ENCODE measurements around the gene ILDR2.

ILDR2 gene, protein sequence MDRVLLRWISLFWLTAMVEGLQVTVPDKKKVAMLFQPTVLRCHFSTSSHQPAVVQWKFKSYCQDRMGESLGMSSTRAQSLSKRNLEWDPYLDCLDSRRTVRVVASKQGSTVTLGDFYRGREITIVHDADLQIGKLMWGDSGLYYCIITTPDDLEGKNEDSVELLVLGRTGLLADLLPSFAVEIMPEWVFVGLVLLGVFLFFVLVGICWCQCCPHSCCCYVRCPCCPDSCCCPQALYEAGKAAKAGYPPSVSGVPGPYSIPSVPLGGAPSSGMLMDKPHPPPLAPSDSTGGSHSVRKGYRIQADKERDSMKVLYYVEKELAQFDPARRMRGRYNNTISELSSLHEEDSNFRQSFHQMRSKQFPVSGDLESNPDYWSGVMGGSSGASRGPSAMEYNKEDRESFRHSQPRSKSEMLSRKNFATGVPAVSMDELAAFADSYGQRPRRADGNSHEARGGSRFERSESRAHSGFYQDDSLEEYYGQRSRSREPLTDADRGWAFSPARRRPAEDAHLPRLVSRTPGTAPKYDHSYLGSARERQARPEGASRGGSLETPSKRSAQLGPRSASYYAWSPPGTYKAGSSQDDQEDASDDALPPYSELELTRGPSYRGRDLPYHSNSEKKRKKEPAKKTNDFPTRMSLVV

DNA sequence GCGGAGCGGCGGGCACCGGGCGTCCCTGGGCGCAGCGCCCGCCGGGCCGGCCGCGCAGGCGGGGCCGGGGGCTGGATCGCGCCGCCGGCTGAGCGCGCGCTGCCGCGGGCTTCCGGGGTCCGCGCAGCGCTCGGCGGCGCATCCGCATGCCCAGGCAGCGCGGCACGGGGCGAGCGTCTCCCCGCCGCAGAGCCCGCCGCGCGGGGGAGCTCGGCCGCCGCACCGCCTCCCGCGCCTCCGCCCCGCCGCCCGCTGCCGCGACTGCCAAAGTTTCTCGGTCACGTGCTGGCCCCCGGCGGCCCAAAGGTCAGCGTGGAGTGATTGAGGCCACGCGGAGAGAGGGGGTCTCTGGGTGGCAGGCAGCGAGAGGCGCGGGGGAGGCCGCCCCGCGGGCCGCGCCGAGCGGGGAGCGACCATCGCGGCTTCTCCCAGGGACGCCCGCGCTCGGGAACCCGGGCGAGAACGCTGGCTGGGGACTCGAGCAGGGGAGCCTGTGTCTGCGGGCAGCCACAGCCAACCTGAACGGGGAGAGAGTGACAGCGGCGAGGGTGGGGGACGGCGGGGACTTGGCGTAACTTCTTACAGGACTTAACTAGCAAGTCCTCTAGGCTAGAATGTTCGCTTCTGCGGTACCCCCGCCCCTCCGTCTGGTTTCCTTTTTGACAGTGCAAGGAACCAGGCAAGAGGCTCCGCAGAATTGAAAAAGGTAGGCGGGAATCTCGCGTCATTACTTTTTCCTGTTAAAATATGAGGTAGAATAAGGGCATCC lies at the start of gene ILDR2:
Gene ILDR2 (minus strand): TSS at position 180 of the 769 bp plus-strand sequence. CDS start 272 bp downstream, outside the sequence.
- DNase-seq (ENCODE audit: low spot score): peak; percentile 82

DNA sequence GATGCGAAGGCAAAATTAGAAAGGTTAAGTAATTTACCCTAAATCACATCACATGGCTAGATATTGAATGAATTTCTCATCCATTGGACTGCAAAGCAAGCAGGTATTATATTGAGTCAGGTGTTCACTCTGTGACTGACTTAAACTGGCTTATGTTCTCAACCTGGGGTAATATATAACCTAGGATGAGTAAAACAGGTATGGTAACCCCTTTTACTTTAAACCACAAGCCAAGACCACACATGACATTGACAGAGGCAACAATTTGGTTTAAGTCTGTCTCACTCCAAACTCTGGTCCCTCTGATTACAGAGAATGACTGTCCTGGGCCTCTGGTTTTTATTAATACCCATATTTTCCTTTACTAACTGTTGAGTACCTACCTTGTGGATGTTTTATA lies 47.0 kb upstream of the ILDR2 start:
- no peak for DNase-seq (ENCODE audit: low spot score)

DNA sequence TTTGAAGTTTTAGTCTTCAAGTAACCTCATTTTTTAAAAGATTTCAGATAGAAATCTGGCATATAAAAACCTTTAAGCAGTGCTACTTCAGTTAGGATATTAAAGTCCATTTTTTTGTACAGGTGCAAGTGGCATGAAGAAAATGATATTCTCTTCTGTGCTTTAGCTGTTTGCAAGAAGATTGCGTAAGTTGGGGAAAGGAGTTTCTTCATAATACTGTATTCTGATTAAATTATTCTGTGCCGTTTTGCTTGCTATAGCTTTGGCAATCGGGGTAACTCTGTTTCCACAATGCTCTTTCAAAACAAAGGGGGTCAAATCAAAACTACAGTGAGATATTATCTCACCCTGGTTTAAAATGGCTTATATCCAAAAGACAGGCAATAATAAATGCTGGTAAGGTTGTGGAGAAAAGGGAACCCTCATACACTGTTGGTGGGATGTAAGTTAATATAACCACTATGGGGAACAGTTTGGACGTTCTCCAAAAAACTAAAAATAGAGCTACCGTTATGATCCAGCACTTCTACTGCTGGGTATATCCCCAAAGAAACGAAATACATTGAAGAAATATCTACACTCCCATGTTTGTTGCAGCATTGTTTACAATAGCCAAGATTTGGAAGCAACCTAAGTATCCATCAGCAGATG lies 40.9 kb upstream of the ILDR2 start:
- DNase-seq (ENCODE audit: low spot score): no peak

DNA sequence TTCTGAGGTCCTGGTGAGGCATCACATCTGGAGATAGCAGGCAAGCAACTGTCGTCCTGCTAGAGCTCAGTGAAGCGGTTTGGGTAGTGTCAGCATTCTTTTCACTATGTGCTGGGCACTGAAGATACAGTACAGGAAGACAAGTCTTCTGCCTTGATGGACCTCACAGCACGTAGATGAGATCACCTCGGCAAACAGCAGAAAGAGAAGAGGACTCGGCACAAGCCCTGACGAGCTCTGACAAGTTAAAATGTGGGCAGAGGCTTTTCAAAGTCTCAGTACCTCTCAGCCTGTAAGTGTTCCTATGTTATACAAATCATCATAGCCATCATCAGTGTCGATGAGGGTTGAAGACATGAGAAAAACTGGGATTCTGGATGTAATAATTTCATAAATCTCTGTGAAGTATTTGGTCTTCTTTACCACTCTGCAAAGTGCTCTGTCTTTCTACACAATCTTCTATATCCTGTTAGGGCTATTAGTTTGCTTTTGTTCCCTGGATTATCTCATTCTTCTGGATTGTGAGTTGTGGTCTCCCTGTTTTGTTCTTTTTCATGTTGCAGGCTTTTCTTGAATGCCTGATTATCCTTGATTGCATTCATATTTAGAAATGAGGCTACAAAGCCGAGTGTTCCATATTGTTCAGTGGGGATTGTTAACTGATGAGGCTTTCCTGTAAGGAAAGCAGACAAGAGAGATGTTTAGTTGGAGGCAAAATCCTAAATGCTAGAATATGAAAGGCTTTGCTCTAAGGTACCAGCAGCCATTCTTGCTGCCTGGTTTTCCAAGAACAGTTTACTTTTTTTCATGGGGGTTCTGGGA lies 38.0 kb upstream of the ILDR2 start:
- DNase-seq (ENCODE audit: low spot score): no peak

GRCh38 chr1:167012570-167012969 lies 37.2 kb upstream of the ILDR2 start:
- DNase-seq (ENCODE audit: low spot score): no peak

GRCh38 chr1:167011560-167012191 lies 36.3 kb upstream of the ILDR2 start:
- DNase-seq (ENCODE audit: low spot score): no peak

- no peak for DNase-seq (ENCODE audit: low spot score)
Observed at GRCh38 chr1:167003711-167004110, 28.4 kb upstream of the ILDR2 start.

- no peak for DNase-seq (ENCODE audit: low spot score)
Observed at GRCh38 chr1:167002354-167002753, 27.0 kb upstream of the ILDR2 start.

- no peak for DNase-seq (ENCODE audit: low spot score)
Observed at GRCh38 chr1:167000546-167000945, 25.2 kb upstream of the ILDR2 start.

- DNase-seq (ENCODE audit: low spot score): no peak
Observed at GRCh38 chr1:166999500-167000055, 24.2 kb upstream of the ILDR2 start.

DNA sequence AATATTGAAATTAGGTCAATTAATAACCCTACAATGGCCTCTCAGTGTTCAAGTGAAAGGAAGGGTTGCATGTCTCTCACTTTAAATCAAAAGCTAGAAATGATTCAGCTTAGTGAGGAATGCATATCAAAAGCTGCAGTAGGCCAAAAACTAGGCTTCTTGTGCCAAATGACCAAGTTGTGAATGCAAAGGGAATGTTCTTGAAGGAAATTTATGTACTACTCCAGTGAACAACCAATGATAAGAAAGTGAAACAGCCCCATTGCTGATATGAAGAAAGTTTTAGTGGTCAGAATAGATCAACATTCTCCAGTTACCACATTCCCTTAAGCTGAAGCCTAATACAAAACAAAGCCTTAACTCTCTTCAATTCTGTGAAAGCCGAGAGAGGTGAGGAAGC lies 23.7 kb upstream of the ILDR2 start:
- DNase-seq (ENCODE audit: low spot score): no peak

GRCh38 chr1:166988974-166989515 lies 13.7 kb upstream of the ILDR2 start, which contains the start of gene MAEL:
MAEL (plus strand) TSS chr1:166989280; CDS start chr1:166989353, 73 bp downstream.
- DNase-seq (ENCODE audit: low spot score): no peak

DNA sequence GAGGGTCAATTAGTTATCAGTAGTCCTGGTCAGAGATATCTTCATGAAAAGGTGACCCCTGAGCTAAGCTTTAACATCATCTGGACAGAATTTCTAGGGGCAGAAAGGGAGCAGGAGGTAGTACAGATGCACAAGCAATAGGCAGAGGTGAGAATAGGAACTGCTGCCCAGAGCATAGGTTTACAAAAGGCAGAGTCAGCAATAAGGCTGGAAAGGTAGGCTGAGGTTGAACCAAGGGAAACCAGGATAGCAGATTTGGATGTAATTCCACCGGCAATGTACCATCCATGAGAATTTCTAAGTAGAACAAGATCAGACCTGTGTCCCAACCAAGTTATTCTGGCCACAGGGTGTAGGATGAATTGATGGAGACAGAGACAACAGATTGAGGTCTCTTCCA lies 6.2 kb upstream of the ILDR2 start:
- DNase-seq (ENCODE audit: low spot score): no peak

DNA sequence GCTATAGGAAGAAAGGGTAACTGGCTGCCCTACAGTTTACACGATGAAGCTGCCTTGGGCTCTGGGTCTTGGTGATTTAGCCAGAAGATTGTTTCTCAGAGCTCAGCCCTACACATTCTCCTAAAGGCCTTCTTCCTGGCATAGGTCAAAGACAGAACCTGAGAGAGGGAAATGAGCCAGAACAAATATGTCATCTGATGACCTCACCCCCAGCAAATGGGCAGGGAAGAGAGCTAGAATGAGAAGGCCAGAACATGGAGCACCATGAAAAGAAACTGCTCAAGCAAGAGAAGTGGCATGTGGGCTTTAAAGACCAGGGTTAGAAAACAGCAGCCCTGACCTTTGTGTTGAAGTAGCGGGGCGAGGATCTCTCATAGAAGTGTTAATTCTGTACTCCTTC lies 5.5 kb upstream of the ILDR2 start:
- no peak for DNase-seq (ENCODE audit: low spot score)

DNA sequence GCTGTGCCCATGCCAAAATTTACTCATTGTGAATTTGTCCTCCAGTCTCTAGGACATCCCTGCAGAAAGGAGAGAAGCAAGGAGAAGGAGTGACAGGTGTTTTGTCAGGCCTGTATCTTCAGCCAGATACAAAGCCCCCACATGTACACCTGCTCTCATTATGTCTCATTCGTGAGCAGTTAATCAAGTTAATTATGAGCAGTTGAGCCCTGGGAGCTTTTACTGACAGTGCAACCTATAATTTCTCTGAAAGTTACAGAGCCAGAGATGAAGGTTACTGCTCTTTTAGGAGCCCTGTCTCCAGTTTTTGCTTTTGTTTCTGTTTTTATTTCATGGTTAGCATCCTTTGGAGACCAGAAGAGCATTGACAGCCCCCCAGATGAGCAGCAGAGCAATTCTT lies 5.0 kb upstream of the ILDR2 start:
- DNase-seq (ENCODE audit: low spot score): no peak

- no peak for DNase-seq (ENCODE audit: low spot score)
Observed at GRCh38 chr1:166978821-166979220, 3.5 kb upstream of the ILDR2 start.

DNA sequence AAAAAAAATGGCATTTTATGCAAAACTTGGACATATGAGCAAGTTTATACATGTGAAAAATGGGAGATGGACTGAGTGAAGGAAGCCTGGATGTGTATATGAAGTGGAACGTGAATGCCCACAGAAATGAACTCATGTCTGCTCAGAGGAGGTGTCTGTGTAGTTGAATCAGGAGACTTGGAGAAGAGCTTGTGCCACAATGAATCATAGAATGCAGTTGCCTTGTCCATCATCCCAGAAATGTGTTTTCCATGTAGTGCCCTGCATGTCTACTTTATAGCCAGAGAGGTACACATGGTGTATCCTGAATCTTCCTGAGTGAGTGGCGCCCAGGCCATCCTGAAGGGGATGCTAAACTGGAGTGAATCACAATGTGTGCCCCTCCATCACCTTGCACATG lies 2.6 kb upstream of the ILDR2 start:
- DNase-seq (ENCODE audit: low spot score): no peak

DNA sequence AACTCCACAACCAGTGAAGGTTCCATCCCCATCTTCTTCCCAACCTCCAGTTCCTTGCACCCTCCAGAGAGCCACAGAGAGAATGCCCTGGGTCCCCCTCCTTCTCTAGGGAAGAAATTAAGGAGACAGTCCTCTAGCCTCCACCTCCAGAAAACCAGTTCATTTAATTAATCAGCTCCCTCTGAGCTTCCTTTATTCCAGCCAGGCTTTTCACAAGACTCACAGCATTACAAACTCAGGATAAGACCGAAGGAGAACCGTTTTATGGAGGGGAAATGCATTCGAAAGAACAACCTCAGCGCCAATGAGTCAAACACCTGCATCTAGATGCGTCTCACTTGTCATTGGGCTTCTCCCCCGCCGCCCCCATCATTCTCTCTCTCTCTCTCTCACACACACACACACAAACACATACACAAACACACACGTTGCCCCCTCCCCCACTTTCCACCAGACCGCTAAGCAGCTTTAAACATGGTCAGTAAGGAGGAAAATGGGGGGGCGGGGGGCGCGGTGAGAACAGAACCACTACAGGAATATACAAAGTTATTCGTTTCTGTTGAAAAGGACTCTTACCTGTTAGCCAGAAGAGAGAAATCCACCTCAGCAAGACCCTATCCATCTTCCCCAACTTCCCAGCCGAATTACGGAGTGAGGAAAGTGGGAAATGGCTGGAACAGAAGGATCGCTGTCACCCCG lies 544 bp downstream of the ILDR2 start:
- DNase-seq (ENCODE audit: low spot score): peak; percentile 23

DNA sequence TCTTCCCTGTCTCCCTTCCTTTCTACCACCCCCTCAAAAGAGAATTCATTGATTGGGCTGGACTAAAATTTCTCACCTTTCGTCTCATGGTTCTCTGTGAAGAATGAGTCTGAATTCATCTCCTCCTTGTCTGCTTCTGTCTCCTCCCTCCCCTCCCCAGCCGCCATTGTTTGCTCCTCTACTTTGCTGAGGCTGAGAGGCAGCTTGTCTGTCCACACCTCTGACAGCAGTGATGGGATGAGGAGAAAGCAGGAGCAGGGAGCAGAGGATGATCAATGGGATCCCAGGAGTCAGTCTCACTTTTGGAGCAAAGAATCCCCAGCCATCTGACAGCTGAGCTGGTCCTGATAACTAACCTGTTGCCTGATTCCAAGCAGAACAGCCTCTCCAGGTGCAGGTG lies 2.5 kb downstream of the ILDR2 start:
- DNase-seq (ENCODE audit: low spot score): no peak

DNA sequence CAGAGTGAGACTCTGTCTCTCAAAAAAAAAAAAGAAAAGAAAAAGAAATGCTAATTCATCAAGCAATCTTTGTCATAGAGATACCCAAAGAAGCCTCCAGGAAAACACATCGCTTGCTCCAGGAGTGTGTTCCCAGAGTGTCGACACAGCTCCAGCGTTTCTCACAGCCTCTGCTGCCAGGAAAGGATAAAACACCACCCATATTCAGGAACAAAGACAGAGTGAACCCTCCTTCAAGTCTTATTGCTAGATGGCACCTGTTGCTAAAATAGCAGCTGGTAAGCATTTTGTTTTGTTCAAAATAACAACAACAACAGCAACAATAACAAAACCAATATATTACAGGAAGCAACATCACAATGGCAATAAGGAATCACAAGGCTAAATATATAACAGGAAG lies 3.1 kb downstream of the ILDR2 start:
- DNase-seq (ENCODE audit: low spot score): no peak

Measured in germinal center (tissue), 1 donor.